OCI-LY3 (cell line): ENCODE data around the gene RAB19.
"Not testable (repeated sequence)": the region's sequence is repeated elsewhere in the genome, so short reads cannot be mapped to it uniquely, and the experiment has no call there.

Experiments used
- H2AFZ ChIP-seq: fragments of 200-600, 300-600 bp; shearing (Covaris generic); 2 replicates; pipeline ENCODE4 v1.6.0; 2014; ENCODE audit warnings: antibody characterized with exemption, low read depth, low read length
- H3K27ac ChIP-seq: fragments of 200-600, 300-600 bp; sonication (generic); 2 replicates; pipeline ENCODE4 v1.5.1; 2014; ENCODE audit warnings: mild to moderate bottlenecking, low read length, moderate library complexity, mixed read lengths
- H3K27me3 ChIP-seq: fragments of 200-600, 300-600 bp; sonication (generic); 2 replicates; pipeline ENCODE4 v1.6.1; 2014; ENCODE audit warnings: low read depth, low read length, mixed read lengths
- H3K36me3 ChIP-seq: fragments of 200-600, 300-600 bp; sonication (generic); replicated peaks from 2 replicates; pipeline ENCODE3; 2014; ENCODE audit warnings: low read depth, low read length, mixed read lengths
- H3K4me1 ChIP-seq: fragments of 300-600, 200-600 bp; sonication (generic); 2 replicates; pipeline ENCODE4 v1.6.1; 2014; ENCODE audit warnings: low read length, mixed read lengths
- H3K4me2 ChIP-seq: fragments of 200-600, 300-600 bp; sonication (generic); 2 replicates; pipeline ENCODE4 v1.6.1; 2014; ENCODE audit warnings: low read length, mixed read lengths
- H3K4me3 ChIP-seq: fragments of 300-600, 200-600 bp; sonication (generic); 2 replicates; pipeline ENCODE4 v1.5.1; 2014; ENCODE audit warnings: antibody characterized with exemption, mild to moderate bottlenecking, low read length, moderate library complexity
- H3K79me2 ChIP-seq: fragments of 300-600, 200-600 bp; shearing (Covaris generic); 2 replicates; pipeline ENCODE4 v1.6.1; 2014; ENCODE audit warnings: mild to moderate bottlenecking, low read length, mixed read lengths
- H3K9ac ChIP-seq: fragments of 300-600, 200-600 bp; shearing (Covaris generic); 2 replicates; pipeline ENCODE4 v1.6.0; 2014; ENCODE audit warnings: mild to moderate bottlenecking, low read length, moderate library complexity
- H3K9me3 ChIP-seq: fragments of 200-600, 300-600 bp; shearing (Covaris generic); 2 replicates; pipeline ENCODE4 v1.6.1; 2014; ENCODE audit warnings: low read length, mixed read lengths; ENCODE audit not compliant: insufficient read depth
- H4K20me1 ChIP-seq: fragments of 200-600, 300-600 bp; sonication (generic); 2 replicates; pipeline ENCODE4 v1.6.1; 2016; ENCODE audit warnings: low read length, mixed read lengths; ENCODE audit not compliant: insufficient read depth
- CTCF ChIP-seq: fragments of 200-600, 300-600 bp; sonication (generic); IDR thresholded peaks from 2 replicates; pipeline ENCODE4 v1.5.1; 2014; ENCODE audit warnings: antibody characterized with exemption, low read length, low read depth
- EZH2phosphoT487 ChIP-seq: fragments of 200-600 bp; shearing (Covaris generic); IDR thresholded peaks from 2 replicates; pipeline ENCODE4 v1.6.1; 2018; ENCODE audit warnings: antibody characterized with exemption, mixed run types, low read depth

RAB19 gene

GRCh38 chr7:140417456-140418155 is 13.7 kb downstream of the RAB19 start:
- Histone ChIP-seq H3K27ac (no peak overlapping the region), H3K4me1 (no peaks in the 10 kb centered on the region), H4K20me1 (no peaks in the 10 kb centered on the region), H3K9me3 (no peaks in the 10 kb centered on the region), H3K27me3 (peaks cover 21% of the 10 kb centered on the region), H3K36me3 (no peaks in the 10 kb centered on the region), H3K4me2 (no peak overlapping the region), H3K9ac (no peak overlapping the region), H3K4me3 (no peak overlapping the region), H2AFZ (no peak overlapping the region), H3K79me2 (no peaks in the 10 kb centered on the region)
- TF ChIP-seq EZH2phosphoT487 (no peak), CTCF (no peak)

- H4K20me1 ChIP-seq: not testable (repeated sequence)
These were observed 14.3 kb downstream of the RAB19 start for GRCh38 chr7:140418156-140418472.

DNA sequence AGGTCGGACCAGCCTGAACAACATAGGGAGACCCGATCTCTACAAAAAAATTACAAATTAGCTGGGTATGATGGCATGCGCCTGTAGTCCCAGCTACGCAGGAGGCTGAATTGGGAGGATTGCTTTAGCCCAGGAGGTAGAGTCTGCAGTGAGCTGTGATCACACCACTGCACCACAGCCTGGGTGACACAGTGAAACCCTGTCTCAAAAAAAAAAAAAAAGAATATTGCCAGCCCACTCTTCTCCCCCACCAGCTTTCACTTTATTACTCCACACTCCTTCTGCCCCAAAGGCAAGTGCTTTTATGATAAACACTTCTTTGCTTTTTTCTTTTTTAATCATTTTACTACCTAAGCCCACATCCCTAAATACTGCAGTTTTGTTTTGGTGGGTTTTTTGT is 14.8 kb downstream of the RAB19 start:
- Histone ChIP-seq H3K4me2 (no peak overlapping the region), H3K27me3 (peaks cover 21% of the 10 kb centered on the region), H3K4me3 (no peak overlapping the region), H3K27ac (no peak overlapping the region), H3K9ac (no peak overlapping the region), H4K20me1 (no peaks in the 10 kb centered on the region), H3K9me3 (no peaks in the 10 kb centered on the region), H3K4me1 (no peaks in the 10 kb centered on the region), H2AFZ (no peak overlapping the region), H3K36me3 (no peaks in the 10 kb centered on the region), H3K79me2 (no peaks in the 10 kb centered on the region)
- no peak for TF ChIP-seq CTCF
- TF ChIP-seq EZH2phosphoT487: no peak

More at GRCh38 chr7:140418156-140418472, 14.3 kb downstream of the RAB19 start:
- not testable (repeated sequence) for H3K9me3 ChIP-seq, H3K9ac ChIP-seq, H3K27ac ChIP-seq, H3K4me2 ChIP-seq, H3K79me2 ChIP-seq, H3K4me1 ChIP-seq, H3K4me3 ChIP-seq, H3K36me3 ChIP-seq, H2AFZ ChIP-seq
- peaks cover 21% of the 10 kb centered on the region for H3K27me3 ChIP-seq

DNA sequence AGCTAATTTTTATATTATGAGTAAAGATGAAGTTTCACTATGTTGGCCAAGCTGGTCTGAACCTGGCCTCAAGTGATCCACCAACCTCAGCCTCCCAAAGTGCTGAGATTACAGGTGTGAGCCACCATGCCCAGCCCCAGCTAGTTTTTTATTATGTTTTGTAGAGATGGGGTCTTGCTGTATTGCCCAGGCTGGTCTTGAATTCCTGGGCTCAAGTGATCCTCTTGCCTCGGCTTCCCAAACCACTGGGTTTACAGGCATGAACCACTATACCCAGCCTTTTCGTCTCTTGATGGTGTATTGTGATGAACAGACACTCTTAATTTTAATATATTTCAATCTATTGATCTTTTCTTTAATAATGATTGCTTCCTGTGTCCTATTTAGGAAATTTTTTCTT is 17.7 kb downstream of the RAB19 start:
- Histone ChIP-seq H3K4me2 (no peak overlapping the region), H3K27me3 (peaks cover 6% of the 10 kb centered on the region), H3K79me2 (no peaks in the 10 kb centered on the region), H4K20me1 (no peaks in the 10 kb centered on the region), H3K36me3 (no peaks in the 10 kb centered on the region), H2AFZ (no peak overlapping the region), H3K4me1 (no peaks in the 10 kb centered on the region), H3K9ac (no peak overlapping the region), H3K4me3 (no peak overlapping the region), H3K27ac (no peak overlapping the region), H3K9me3 (no peaks in the 10 kb centered on the region)
- no peak for TF ChIP-seq EZH2phosphoT487
- TF ChIP-seq CTCF: no peak
